Measurements from ENCODE around the gene ATXN1L.

Gene ATXN1L

DNA sequence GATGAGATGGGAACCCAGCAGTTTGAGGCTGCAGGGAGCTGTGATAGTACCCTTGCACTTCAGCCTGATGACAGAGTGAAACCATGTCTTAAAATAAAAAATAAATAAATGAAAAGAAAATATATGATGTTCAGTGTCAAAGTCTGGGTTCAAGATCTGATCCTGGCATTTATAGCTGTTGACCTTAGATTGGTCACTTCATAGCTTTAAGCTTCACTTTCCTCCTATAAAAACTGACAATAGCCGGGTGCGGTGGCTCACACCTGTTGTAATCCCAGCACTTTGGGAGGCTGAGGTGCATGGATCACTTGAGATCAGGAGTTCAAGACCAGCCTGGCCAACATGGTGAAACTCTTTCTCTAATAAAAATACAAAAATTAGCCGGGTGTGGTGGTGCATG, 43.4 kb downstream of the ATXN1L start:
- TF ChIP-seq, protein P1, sequence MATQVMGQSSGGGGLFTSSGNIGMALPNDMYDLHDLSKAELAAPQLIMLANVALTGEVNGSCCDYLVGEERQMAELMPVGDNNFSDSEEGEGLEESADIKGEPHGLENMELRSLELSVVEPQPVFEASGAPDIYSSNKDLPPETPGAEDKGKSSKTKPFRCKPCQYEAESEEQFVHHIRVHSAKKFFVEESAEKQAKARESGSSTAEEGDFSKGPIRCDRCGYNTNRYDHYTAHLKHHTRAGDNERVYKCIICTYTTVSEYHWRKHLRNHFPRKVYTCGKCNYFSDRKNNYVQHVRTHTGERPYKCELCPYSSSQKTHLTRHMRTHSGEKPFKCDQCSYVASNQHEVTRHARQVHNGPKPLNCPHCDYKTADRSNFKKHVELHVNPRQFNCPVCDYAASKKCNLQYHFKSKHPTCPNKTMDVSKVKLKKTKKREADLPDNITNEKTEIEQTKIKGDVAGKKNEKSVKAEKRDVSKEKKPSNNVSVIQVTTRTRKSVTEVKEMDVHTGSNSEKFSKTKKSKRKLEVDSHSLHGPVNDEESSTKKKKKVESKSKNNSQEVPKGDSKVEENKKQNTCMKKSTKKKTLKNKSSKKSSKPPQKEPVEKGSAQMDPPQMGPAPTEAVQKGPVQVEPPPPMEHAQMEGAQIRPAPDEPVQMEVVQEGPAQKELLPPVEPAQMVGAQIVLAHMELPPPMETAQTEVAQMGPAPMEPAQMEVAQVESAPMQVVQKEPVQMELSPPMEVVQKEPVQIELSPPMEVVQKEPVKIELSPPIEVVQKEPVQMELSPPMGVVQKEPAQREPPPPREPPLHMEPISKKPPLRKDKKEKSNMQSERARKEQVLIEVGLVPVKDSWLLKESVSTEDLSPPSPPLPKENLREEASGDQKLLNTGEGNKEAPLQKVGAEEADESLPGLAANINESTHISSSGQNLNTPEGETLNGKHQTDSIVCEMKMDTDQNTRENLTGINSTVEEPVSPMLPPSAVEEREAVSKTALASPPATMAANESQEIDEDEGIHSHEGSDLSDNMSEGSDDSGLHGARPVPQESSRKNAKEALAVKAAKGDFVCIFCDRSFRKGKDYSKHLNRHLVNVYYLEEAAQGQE (IDR thresholded peaks at IDR 0.05; ENCODE audit: insufficient read depth in 1 of 2, low read depth in 2 of 2, low read length in 2 of 2): no peak
- TF ChIP-seq FOXP2 (optimal IDR thresholded peaks at IDR 0.05; ENCODE audit: borderline replicate concordance, extremely low read depth, extremely low read length, insufficient read depth) (no peak), SIN3A (IDR thresholded peaks at IDR 0.05; ENCODE audit: borderline replicate concordance, insufficient read depth, low read length) (no peak), POLR2AphosphoS5 (IDR thresholded peaks at IDR 0.05; ENCODE audit: low read depth, low read length) (no peak), TAF1 (IDR thresholded peaks at IDR 0.05; ENCODE audit: borderline replicate concordance, insufficient read depth, low read length) (no peak)

GRCh38 chr16:71893888-71894228, 48.1 kb downstream of the ATXN1L start:
- TF ChIP-seq, protein P1 (IDR thresholded peaks at IDR 0.05; ENCODE audit: insufficient read depth in 1 of 2, low read depth in 2 of 2, low read length in 2 of 2): no peak
- no peak for TF ChIP-seq TAF1 (IDR thresholded peaks at IDR 0.05; ENCODE audit: borderline replicate concordance, insufficient read depth, low read length)
- TF ChIP-seq SIN3A (IDR thresholded peaks at IDR 0.05; ENCODE audit: borderline replicate concordance, insufficient read depth, low read length): no peak
- TF ChIP-seq FOXP2 (optimal IDR thresholded peaks at IDR 0.05; ENCODE audit: borderline replicate concordance, extremely low read depth, extremely low read length, insufficient read depth): no peak
- no peak for TF ChIP-seq POLR2AphosphoS5 (IDR thresholded peaks at IDR 0.05; ENCODE audit: low read depth, low read length)

- TF ChIP-seq, protein P1 (IDR thresholded peaks at IDR 0.05; ENCODE audit: insufficient read depth in 1 of 2, low read depth in 2 of 2, low read length in 2 of 2): no peak
- TF ChIP-seq SIN3A (IDR thresholded peaks at IDR 0.05; ENCODE audit: borderline replicate concordance, insufficient read depth, low read length): no peak
- no peak for TF ChIP-seq POLR2AphosphoS5 (IDR thresholded peaks at IDR 0.05; ENCODE audit: low read depth, low read length)
- no peak for TF ChIP-seq TAF1 (IDR thresholded peaks at IDR 0.05; ENCODE audit: borderline replicate concordance, insufficient read depth, low read length)
- no peak for TF ChIP-seq FOXP2 (optimal IDR thresholded peaks at IDR 0.05; ENCODE audit: borderline replicate concordance, extremely low read depth, extremely low read length, insufficient read depth)
Measured at GRCh38 chr16:71894229-71894920, 48.6 kb downstream of the ATXN1L start.

DNA sequence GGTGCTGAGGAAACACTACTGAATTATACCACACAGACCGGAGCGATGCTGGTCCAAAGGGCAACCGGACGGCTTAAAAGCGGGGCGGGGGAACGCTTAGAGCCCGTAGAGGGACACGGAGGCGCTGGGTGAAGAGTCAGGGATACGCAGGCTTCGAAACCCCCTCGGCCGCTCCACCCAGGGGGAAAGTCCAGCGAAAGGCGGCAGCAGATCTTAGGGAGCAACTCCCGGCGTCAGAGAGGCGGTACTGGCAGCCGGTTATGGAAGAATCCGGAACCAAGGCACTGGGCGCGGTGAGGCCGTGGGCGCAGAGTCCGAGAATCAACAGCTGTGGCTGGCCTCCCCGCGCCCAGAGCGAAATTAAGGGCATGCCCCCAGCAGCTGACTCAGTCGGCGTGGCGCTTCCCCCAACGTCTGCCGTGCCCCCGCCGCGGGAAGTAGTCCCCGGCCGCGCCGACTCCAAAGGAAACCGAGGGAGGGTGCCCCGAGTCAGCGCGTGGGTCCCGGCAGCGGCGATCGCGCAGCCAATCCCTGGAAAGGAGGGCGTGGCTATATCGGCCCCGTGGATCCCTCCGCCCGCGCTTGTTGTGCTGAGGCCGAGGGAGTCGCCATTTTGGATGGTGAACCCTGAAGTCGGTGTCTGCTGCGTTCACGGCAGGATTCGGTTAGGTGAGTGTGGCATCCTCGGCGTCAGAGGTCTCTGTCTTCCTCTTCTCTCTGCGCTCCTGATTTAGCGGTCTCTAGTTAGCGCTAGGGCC, 49.3 kb downstream of the ATXN1L start, which contains the start of gene IST1:
Gene IST1 (plus strand): TSS at position 611 of the 758 bp plus-strand sequence. CDS start 20,110 bp downstream, outside the sequence.
- TF ChIP-seq TAF1 (IDR thresholded peaks at IDR 0.05; ENCODE audit: borderline replicate concordance, insufficient read depth, low read length): peak; percentile 93; the same call in 1 of the 2 replicates
- peak; percentile 94 for TF ChIP-seq POLR2AphosphoS5 (IDR thresholded peaks at IDR 0.05; ENCODE audit: low read depth, low read length)
- TF ChIP-seq FOXP2 (optimal IDR thresholded peaks at IDR 0.05; ENCODE audit: borderline replicate concordance, extremely low read depth, extremely low read length, insufficient read depth): peak; percentile 80
- TF ChIP-seq, protein P1 (IDR thresholded peaks at IDR 0.05; ENCODE audit: insufficient read depth in 1 of 2, low read depth in 2 of 2, low read length in 2 of 2): 0 out of 4 replicates have a peak, but pooled peaks of 1 of the 2 experiments have one; percentile 51
- TF ChIP-seq SIN3A (IDR thresholded peaks at IDR 0.05; ENCODE audit: borderline replicate concordance, insufficient read depth, low read length): no peak

All from PFSK-1 (cell line).